Stomach (tissue), 4 donors: ENCODE measurements around the gene FNBP1.

Source experiments
- CTCF ChIP-seq, 7 experiments: fragments of 450-650 bp in 4 of 7; fragments of 200-600 bp in 3 of 7; sonication (generic) in 3 of 7; IDR thresholded peaks; one replicate each; pipeline ENCODE4 v1.5.1; 2016 to 2019; ENCODE audit warnings: antibody characterized with exemption in 7 of 7, control low read depth in 2 of 7, mild to moderate bottlenecking in 1 of 7
- EP300 ChIP-seq: sonication (generic); formaldehyde crosslinking; IDR thresholded peaks from one replicate; pipeline ENCODE4 v1.6.1; 2017; ENCODE audit warnings: antibody characterized with exemption
- POLR2A ChIP-seq, 4 donors: fragments of 450-650 bp; IDR thresholded peaks; one replicate each; pipeline ENCODE4 v1.6.1; 2016; ENCODE audit warnings: antibody characterized with exemption in 4 of 4, control low read depth in 2 of 4, mild to moderate bottlenecking in 1 of 4, moderate library complexity in 1 of 4
- POLR2AphosphoS5 ChIP-seq, 3 donors: sonication (generic); formaldehyde crosslinking; IDR thresholded peaks; one replicate each; pipeline ENCODE4 v1.6.1; 2016; ENCODE audit warnings: antibody characterized with exemption in 3 of 3

DNA sequence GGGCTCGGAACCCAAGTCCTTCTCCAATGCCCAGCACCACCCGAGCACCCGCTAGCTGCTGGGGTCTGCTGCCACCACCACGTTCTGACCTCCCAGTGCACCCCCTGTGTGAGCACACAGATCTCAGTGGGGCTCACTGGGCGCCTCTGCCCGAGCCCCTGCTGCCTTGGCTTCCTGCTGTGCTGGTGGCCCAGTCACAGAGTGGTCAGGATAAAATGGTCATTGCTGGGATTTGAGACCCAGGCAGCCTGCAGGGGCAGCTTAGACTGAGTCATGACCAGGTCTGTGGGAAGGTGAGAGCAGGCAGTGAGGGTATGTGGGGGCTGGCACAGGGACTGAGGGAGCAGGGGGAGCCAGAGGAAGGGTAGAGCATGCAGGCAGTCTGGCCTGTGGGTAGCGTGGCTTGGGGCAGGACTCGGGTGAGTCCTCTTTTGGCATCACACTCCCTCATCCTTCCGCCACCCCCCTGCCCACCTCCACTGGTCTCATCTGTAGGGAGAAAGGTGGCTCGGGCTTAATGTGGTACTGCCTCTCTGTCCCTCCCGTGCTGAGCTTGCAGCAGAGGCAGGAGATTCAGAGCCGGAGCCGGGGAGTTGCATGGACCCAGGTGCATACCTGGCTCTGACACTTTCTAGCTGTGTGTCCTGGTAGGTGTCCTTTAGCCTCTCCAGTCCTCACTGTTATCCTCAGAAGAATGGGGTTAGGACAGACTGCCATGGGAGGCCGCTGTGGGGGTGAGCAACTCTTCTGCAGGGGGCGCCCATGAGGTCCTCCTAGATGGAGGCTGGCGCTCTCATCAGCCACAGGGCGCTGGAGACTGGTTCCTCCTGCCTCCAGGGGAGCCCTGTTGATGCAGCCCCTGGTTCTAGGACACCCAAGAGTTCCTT lies 175.6 kb downstream of the FNBP1 start:
- TF ChIP-seq POLR2AphosphoS5 (IDR thresholded peaks at IDR 0.05) (no peak), CTCF (IDR thresholded peaks at IDR 0.05) (no peak), EP300 (no peak), POLR2A (IDR thresholded peaks at IDR 0.05) (no peak)
